Mucosa of descending colon (tissue), 3 donors: ENCODE results near the gene TRNAU1AP. TPM values are rescaled to one million over a fixed set of nuclear protein-coding genes. Genes with fewer than 3 reads are reported as not detected.
"Not testable (repeated sequence)": the region's sequence is repeated elsewhere in the genome, so short reads cannot be mapped to it uniquely, and the experiment has no call there.

Source experiments
- ATAC-seq: fragments of 200-7000 bp; cut with Tn5 transposase; one replicate; pipeline ENCODE4 v1.9.1; 2020; ENCODE audit warnings: mild to moderate bottlenecking, moderate library complexity
- DNase-seq, 3 donors: peaks; one replicate each; pipeline ENCODE4 v3.0.0-alpha.2; 2020
- H3K36me3 ChIP-seq: fragments of 200-600 bp; one replicate; pipeline ENCODE4 v1.8.0; 2021; ENCODE audit warnings: low read depth, mild to moderate bottlenecking
- H3K4me1 ChIP-seq: fragments of 200-600 bp; one replicate; pipeline ENCODE4 v1.8.0; 2021; ENCODE audit warnings: low read depth, mild to moderate bottlenecking
- H3K4me3 ChIP-seq: fragments of 200-600 bp; one replicate; pipeline ENCODE4 v1.8.0; 2021; ENCODE audit warnings: mild to moderate bottlenecking
- H3K9me3 ChIP-seq: fragments of 200-600 bp; one replicate; pipeline ENCODE4 v1.8.0; 2021; ENCODE audit warnings: mild to moderate bottlenecking
- intact Hi-C, 2 donors: fragments of 100-400 bp; cut with DNase I in 1 of 2; cut with micrococcal nuclease in 1 of 2; formaldehyde crosslinking; loops; one replicate each; pipeline versions ENCODE4 v1.11.0 to v1.11.1; 2022; cut with DNase I, micrococcal nuclease
- total RNA-seq, 3 donors: library from RNA; stranded (reverse); fragmentation: NEBNext Ultra II Directional in 2 of 3; extraction: Animal tissue kit (Norgen Biotek cat#: 25700) in 2 of 3; gene quantifications; one replicate each; pipeline versions ENCODE4 v1.2.1 to v1.2.4, GENCODE V29; 2021 to 2023
- TF ChIP-seq, protein P1 (sequence below): fragments of 200-600 bp; IDR thresholded peaks from one replicate; pipeline ENCODE4 v1.8.0; 2022; ENCODE audit warnings: antibody characterized with exemption, mild to moderate bottlenecking
- donor health status: DM: no; HTN: no; CAD: no; lungs with moderate emphysema.
- donor health status: DM: no; HTN: no; CAD: no.
- donor health status: DM: no; HTN: yes; CAD: no.

Gene TRNAU1AP
- total RNA-seq, 3 donors from 2014 or later = 13.1 to 20.9 (median 16.0) TPM

DNA sequence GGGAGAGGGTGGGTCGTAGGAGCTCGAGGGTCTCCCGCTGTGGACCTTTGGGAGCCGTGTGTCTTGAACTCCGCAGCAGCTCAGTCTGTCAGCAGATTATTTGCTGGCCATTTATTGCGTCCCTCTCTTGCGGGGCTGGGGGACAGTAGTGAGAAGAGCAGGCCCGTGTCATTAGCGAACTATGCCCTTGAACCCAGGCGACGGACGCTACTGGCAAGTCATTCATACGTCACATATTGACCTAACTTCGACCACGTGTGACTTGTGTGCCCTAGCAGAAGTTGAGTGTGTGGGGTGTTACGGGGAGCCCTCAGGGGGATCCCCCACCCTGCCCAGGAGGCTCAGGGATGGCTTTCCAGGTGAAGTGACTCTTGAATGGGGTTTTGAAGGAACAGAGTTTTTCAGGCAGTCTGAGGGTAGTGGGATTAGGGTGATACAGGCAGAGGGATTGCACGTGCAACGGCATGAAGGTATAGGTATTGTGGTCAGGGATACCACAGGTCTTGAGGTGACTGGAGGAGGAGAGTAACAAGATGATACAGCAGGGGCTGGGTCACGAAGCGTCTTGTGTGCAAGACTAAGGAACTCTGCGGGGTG is 34.0 kb upstream of the TRNAU1AP start:
- intact Hi-C loops = loop anchor here in 1 of 2 donors (10.0 kb wide), 1 partner anchor 86 kb away; no protein-coding TSS in a partner anchor
- TF ChIP-seq, protein P1, sequence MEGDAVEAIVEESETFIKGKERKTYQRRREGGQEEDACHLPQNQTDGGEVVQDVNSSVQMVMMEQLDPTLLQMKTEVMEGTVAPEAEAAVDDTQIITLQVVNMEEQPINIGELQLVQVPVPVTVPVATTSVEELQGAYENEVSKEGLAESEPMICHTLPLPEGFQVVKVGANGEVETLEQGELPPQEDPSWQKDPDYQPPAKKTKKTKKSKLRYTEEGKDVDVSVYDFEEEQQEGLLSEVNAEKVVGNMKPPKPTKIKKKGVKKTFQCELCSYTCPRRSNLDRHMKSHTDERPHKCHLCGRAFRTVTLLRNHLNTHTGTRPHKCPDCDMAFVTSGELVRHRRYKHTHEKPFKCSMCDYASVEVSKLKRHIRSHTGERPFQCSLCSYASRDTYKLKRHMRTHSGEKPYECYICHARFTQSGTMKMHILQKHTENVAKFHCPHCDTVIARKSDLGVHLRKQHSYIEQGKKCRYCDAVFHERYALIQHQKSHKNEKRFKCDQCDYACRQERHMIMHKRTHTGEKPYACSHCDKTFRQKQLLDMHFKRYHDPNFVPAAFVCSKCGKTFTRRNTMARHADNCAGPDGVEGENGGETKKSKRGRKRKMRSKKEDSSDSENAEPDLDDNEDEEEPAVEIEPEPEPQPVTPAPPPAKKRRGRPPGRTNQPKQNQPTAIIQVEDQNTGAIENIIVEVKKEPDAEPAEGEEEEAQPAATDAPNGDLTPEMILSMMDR = no peak
- Histone ChIP-seq H3K4me3 (peak overlapping the region; percentile 54), H3K9me3 (no peaks in the 10 kb centered on the region), H3K4me1 (peaks cover 9% of the 10 kb centered on the region), H3K36me3 (no peaks in the 10 kb centered on the region)
- DNase-seq = no peak
- peak; percentile 8 for ATAC-seq

DNA sequence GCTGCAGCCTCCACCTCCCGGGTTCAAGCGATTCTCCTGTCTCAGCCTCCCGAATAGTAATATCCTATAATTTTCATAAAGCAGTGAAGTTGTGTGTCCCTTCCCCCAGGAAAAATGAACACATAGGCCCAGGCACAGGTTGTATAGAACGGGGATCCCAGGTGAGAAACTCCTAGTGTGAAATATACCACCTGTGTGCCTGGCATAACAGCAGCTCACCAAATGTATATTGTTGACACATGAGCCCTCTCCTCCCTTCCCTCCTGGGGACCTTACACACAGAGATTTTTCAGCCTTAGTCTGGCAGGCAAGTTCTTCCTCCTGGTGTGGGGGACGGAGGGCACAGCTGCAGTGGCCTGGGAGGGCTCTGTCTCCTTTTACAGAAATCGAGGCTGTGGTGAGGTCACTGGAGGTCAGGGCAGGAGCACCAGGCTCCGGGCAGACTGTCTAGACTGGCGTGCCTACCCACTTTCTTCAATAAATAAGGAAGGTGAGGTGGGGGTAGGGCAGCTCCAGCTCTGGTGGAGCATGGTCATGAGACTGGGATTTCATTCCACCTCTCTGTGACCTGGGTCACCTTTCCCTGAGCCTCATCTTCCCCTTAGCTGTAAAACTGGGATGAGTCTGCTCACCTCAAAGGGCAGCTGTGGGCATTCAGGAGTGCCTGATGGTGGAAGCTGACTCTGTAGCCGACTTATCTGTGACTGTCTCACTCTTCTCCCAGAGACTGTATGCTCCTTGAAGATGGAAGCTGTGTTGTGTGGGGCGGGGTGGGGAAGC is 32.7 kb upstream of the TRNAU1AP start:
- H3K4me3 ChIP-seq = no peak overlapping the region
- TF ChIP-seq, protein P1 = no peak
- intact Hi-C loops = loop anchor here (10.0 kb wide), 2 partner anchors 85 to 355 kb away; no protein-coding TSS in a partner anchor
- no peaks in the 10 kb centered on the region for H3K36me3 ChIP-seq
- no peak for ATAC-seq
- H3K9me3 ChIP-seq = no peaks in the 10 kb centered on the region
- DNase-seq = no peak
- H3K4me1 ChIP-seq = peaks cover 9% of the 10 kb centered on the region

DNA sequence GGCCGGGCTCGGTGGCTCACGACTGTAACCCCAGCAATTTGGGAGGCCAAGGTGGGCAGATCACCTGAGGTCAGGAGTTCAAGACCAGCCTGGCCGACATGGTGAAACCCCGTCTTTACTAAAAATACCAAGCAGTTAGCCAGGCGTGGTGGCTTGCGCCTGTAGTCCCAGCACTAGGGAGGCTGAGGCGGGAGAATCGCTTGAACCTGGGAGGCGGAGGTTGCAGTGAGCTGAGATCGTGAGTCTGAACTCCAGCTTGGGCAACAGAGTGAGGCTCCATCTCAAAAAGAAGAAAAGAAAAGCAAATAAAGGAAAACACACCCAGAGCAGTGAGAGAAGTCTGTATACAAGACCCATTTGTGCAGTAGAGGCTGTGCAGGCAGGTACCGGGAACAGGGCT is 32.1 kb upstream of the TRNAU1AP start:
- not testable (repeated sequence) for H3K36me3 ChIP-seq, H3K9me3 ChIP-seq, DNase-seq, ATAC-seq, H3K4me1 ChIP-seq, H3K4me3 ChIP-seq
- intact Hi-C loops = loop anchor here in 1 of 2 donors (10.0 kb wide), 2 partner anchors 84 to 354 kb away; no protein-coding TSS in a partner anchor

DNA sequence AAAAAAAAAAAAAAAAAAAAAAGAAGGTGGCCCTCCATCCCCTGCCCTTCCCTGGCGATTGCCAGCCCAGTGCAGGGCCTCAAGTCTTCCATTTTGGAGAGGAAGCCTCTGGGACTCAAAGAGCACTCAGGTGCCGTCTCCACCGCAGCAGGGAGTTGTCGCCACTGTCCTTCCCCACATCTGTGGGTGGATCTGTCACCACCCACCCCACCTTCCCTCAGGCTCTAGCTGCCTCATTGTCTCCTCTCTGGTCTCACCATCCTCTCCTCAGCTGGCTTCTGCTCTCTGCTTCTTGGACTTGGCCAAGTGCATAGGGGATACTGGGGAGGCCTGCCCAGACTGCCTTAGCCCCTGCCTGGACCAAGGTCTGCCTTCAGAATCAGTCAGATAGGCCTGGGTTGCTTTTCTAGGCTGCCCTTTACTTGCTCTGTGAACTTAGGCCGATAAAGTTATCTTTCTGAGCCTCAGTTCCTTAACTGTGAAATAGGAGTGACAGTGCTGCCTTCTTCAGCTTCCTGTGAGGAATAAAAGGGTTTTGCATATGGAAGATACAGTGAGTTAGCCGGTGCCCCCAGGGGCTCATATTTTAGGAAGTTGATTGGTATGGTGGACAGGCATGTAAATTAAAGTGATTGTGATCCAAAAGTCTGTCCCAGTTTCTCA is 31.3 kb upstream of the TRNAU1AP start:
- DNase-seq = no peak
- Histone ChIP-seq H3K4me3 (no peak overlapping the region), H3K4me1 (peaks cover 9% of the 10 kb centered on the region), H3K9me3 (no peaks in the 10 kb centered on the region), H3K36me3 (no peaks in the 10 kb centered on the region)
- ATAC-seq = no peak
- intact Hi-C loops = loop anchor here in 1 of 2 donors (10.0 kb wide), 2 partner anchors 83 to 353 kb away; no protein-coding TSS in a partner anchor
- TF ChIP-seq, protein P1 = no peak

DNA sequence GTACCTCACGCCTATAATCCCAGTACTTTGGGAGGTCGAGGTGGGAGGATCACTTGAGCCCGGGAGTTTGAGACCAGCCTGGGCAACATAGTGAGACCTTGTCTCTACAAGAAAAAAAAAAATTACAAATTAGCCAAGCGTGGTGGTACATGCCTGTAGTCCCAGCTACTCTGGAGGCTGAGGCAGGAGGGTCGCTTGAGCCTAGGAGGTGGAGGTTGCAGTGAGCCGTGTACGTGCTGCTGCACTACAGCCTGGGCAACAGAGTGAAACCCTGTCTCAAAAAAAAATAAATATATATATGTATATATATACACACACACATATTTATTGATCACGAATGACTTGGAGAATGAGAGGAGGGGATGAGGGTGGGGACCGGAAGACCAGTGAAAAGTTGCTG is 30.3 kb upstream of the TRNAU1AP start:
- not testable (repeated sequence) for H3K36me3 ChIP-seq, H3K4me1 ChIP-seq, DNase-seq, ATAC-seq, H3K4me3 ChIP-seq, H3K9me3 ChIP-seq
- intact Hi-C loops = loop anchor here in 1 of 2 donors (10.0 kb wide), 2 partner anchors 82 to 352 kb away; no protein-coding TSS in a partner anchor

DNA sequence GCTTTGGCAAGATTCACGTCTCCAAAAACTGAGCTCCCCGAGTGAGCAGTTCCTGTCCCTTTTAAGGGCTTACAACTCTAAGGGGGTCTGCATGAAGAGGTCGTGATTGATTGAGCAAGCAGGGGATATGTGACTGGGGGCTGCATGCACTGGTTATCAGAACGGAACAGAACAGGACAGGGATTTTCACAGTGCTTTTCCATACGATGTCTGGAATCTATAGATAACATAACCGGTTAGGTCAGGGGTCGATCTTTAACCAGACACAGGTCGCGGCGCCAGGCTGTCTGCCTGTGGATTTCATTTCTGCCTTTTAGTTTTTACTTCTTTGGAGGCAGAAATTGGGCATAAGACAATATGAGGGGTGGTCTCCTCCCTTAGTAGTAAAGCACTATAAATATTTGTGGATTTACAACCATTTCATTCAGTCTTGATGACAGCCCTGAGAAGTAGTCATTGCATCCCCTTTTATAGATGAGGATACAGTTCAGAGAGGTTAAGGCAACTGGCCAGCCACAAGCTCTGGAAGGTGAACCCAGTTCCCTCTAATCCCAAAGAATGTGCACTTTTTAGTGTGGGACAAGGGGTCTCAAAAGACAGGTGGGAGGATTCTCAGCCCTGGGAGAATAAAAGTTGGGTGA is 27.8 kb upstream of the TRNAU1AP start:
- not testable (repeated sequence) for H3K4me1 ChIP-seq, H3K9me3 ChIP-seq, DNase-seq, H3K4me3 ChIP-seq, H3K36me3 ChIP-seq, ATAC-seq
- intact Hi-C loops = loop anchor here in 1 of 2 donors (10.0 kb wide), 2 partner anchors 80 to 350 kb away; no protein-coding TSS in a partner anchor
